GM23338 (cell line): Measurements from ENCODE around the gene EYS. TPM values are rescaled to one million over a fixed set of nuclear protein-coding genes. Genes with fewer than 3 reads are reported as not detected.

Experiments used
- ATAC-seq: fragments of 200-7000 bp; cut with Tn5 transposase; 3 replicates; pipeline ENCODE4 v1.9.1; 2020
- DNase-seq: peaks from one replicate; pipeline ENCODE4 v3.0.0-alpha.2; 2015; ENCODE audit warnings: low spot score
- H2AFZ ChIP-seq: fragments of 200-600 bp; sonication (generic); 2 replicates; pipeline ENCODE4 v1.8.0; 2016; ENCODE audit warnings: antibody characterized with exemption, mild to moderate bottlenecking, moderate library complexity
- H3F3A ChIP-seq: fragments of 200-600 bp; sonication (generic); replicated peaks from 2 replicates; pipeline ENCODE4 v1.8.0; 2017; ENCODE audit warnings: antibody characterized with exemption, mixed run types, low read depth
- H3K27ac ChIP-seq: fragments of 200-600 bp; sonication (generic); 2 replicates; pipeline ENCODE4 v1.6.1; 2016; ENCODE audit warnings: low read depth
- H3K27me3 ChIP-seq: fragments of 200-600 bp; sonication (generic); 2 replicates; pipeline ENCODE4 v1.8.0; 2016; ENCODE audit warnings: mild to moderate bottlenecking, mixed run types, moderate library complexity; ENCODE audit not compliant: insufficient read depth
- H3K36me3 ChIP-seq: fragments of 200-600 bp; sonication (generic); 2 replicates; pipeline ENCODE4 v1.8.0; 2016; ENCODE audit warnings: mild to moderate bottlenecking; ENCODE audit not compliant: insufficient read depth
- H3K4me1 ChIP-seq: fragments of 200-600 bp; sonication (generic); 2 replicates; pipeline ENCODE4 v1.8.0; 2016; ENCODE audit warnings: mild to moderate bottlenecking, moderate library complexity; ENCODE audit not compliant: insufficient read depth
- H3K4me2 ChIP-seq: fragments of 200-600 bp; sonication (generic); 2 replicates; pipeline ENCODE4 v1.7.1; 2017; ENCODE audit warnings: mixed run types
- H3K4me3 ChIP-seq: fragments of 200-600 bp; sonication (generic); 2 replicates; pipeline ENCODE4 v1.6.1; 2016; ENCODE audit warnings: mixed run types
- H3K79me2 ChIP-seq: fragments of 200-600 bp; sonication (generic); replicated peaks from 2 replicates; pipeline ENCODE4 v1.8.0; 2017; ENCODE audit warnings: mild to moderate bottlenecking; ENCODE audit not compliant: insufficient read depth
- H3K9me2 ChIP-seq: fragments of 200-600 bp; sonication (generic); 2 replicates; pipeline ENCODE4 v1.8.0; 2017; ENCODE audit not compliant: insufficient read depth
- H4K20me1 ChIP-seq: fragments of 200-600 bp; sonication (generic); replicated peaks from 2 replicates; pipeline ENCODE4 v1.8.0; 2017; ENCODE audit warnings: mild to moderate bottlenecking; ENCODE audit not compliant: insufficient read depth
- H3K27ac Mint-ChIP-seq: 2 replicates; pipeline ENCODE4 v1.8.0; 2020; ENCODE audit warnings: inconsistent platforms, mild to moderate bottlenecking, moderate library complexity, mixed read lengths
- H3K27me3 Mint-ChIP-seq: 3 replicates; pipeline ENCODE4 v1.8.0; 2022; ENCODE audit warnings: low read depth, mild to moderate bottlenecking, moderate library complexity, mixed read lengths, inconsistent platforms; ENCODE audit not compliant: insufficient read depth, poor library complexity
- H3K36me3 Mint-ChIP-seq: 3 replicates; pipeline ENCODE4 v1.8.0; 2021; ENCODE audit warnings: low read depth, mild to moderate bottlenecking, inconsistent platforms, moderate library complexity, mixed read lengths
- H3K4me1 Mint-ChIP-seq: 3 replicates; pipeline ENCODE4 v1.8.0; 2020; ENCODE audit warnings: mild to moderate bottlenecking, inconsistent platforms, mixed read lengths
- H3K4me3 Mint-ChIP-seq: 3 replicates; pipeline ENCODE4 v1.8.0; 2021; ENCODE audit warnings: moderate library complexity, mild to moderate bottlenecking, inconsistent platforms, mixed read lengths
- H3K9me3 Mint-ChIP-seq: 3 replicates; pipeline ENCODE4 v1.8.0; 2020; ENCODE audit warnings: moderate library complexity, mild to moderate bottlenecking, inconsistent platforms, mixed read lengths
- CREB1 ChIP-seq: fragments of 250-450 bp; sonication (Bioruptor Pico); IDR thresholded peaks from 2 replicates; pipeline ENCODE4 v1.5.0; 2020; ENCODE audit warnings: low read depth, mild to moderate bottlenecking, moderate library complexity
- CTCF ChIP-seq, 2 experiments: fragments of 200-600 bp in 1 of 2; sonication (generic) in 1 of 2; conservative IDR thresholded peaks; 2 replicates each; pipeline versions ENCODE4 v1.5.1 to v1.6.1; 2016 to 2017; ENCODE audit warnings: antibody characterized with exemption in 2 of 2, low read depth in 2 of 2, mild to moderate bottlenecking in 2 of 2, moderate library complexity in 1 of 2
- ETS1 ChIP-seq: IDR thresholded peaks from 2 replicates; pipeline ENCODE4 v1.6.1; 2016; ENCODE audit warnings: antibody characterized with exemption
- EZH2 ChIP-seq: fragments of 200-600 bp; sonication (generic); IDR thresholded peaks from one replicate; pipeline ENCODE4 v1.8.0; 2017; ENCODE audit warnings: antibody characterized with exemption, mild to moderate bottlenecking, low read depth; ENCODE audit not compliant: unreplicated experiment
- EZH2phosphoT487 ChIP-seq: fragments of 200-600 bp; sonication (generic); IDR thresholded peaks from one replicate; pipeline ENCODE4 v1.8.1; 2018; ENCODE audit warnings: antibody characterized with exemption; ENCODE audit not compliant: unreplicated experiment
- JUNB ChIP-seq: IDR thresholded peaks from one replicate; pipeline ENCODE4 v1.6.1; 2016; ENCODE audit warnings: antibody characterized with exemption; ENCODE audit not compliant: unreplicated experiment
- NANOG ChIP-seq: IDR thresholded peaks from 2 replicates; pipeline ENCODE4 v1.6.1; 2016; ENCODE audit warnings: antibody characterized with exemption, borderline replicate concordance
- POLR2AphosphoS5 ChIP-seq: IDR thresholded peaks from 2 replicates; pipeline ENCODE4 v1.6.1; 2016; ENCODE audit warnings: antibody characterized with exemption, low read depth
- REST ChIP-seq: IDR thresholded peaks from one replicate; pipeline ENCODE4 v1.6.1; 2018; ENCODE audit warnings: antibody characterized with exemption; ENCODE audit not compliant: unreplicated experiment
- STAT1 ChIP-seq: IDR thresholded peaks from one replicate; pipeline ENCODE4 v1.6.1; 2016; ENCODE audit warnings: antibody characterized with exemption; ENCODE audit not compliant: unreplicated experiment
- ZNF114 ChIP-seq: fragments of 250-450 bp; sonication (Bioruptor Pico); IDR thresholded peaks from 2 replicates; pipeline ENCODE4 v1.5.0; 2020; ENCODE audit warnings: mild to moderate bottlenecking, moderate library complexity
- ZNF331 ChIP-seq: fragments of 250-450 bp; sonication (Bioruptor Pico); IDR thresholded peaks from 2 replicates; pipeline ENCODE4 v1.5.0; 2020; ENCODE audit warnings: low read depth, mild to moderate bottlenecking, moderate library complexity
- ZNF462 ChIP-seq: fragments of 250-450 bp; sonication (Bioruptor Pico); IDR thresholded peaks from 2 replicates; pipeline ENCODE4 v1.5.0; 2020; ENCODE audit warnings: mild to moderate bottlenecking, moderate library complexity
- polyA plus RNA-seq: library from polyadenylated mRNA; unstranded; fragments of >200 nt; fragmentation: Nextera tagmentation; extraction: Ambion mirVana; gene quantifications from 2 replicates; pipeline ENCODE4 v1.2.1, GENCODE V29; 2016
- total RNA-seq: library from RNA; depleted of rRNA; stranded (reverse); fragments of >200 nt; shearing (Covaris generic); gene quantifications from 2 replicates; pipeline ENCODE4 v1.2.3, GENCODE V29; 2014

EYS gene
- total and polyA plus RNA-seq, 2 experiments from 2014 or later = 0.38 to 0.52 TPM

- Histone ChIP-seq H4K20me1 (no peaks in the 10 kb centered on the region), H3K79me2 (no peaks in the 10 kb centered on the region), H3K4me1 (no peaks in the 10 kb centered on the region), H3K4me2 (no peak overlapping the region), H2AFZ (no peak overlapping the region), H3K9me2 (no peaks in the 10 kb centered on the region), H3K4me3 (no peak overlapping the region), H3F3A (no peaks in the 10 kb centered on the region), H3K36me3 (no peaks in the 10 kb centered on the region), H3K27ac (no peak overlapping the region), H3K27me3 (no peaks in the 10 kb centered on the region)
- no peak for TF ChIP-seq ZNF114
- no peak for TF ChIP-seq ETS1
- no peak for TF ChIP-seq STAT1
- no peak for TF ChIP-seq EZH2phosphoT487
- TF ChIP-seq ZNF331 (CRISPR knock-in tag) = no peak
- TF ChIP-seq POLR2AphosphoS5 = no peak
- TF ChIP-seq CTCF (conservative IDR thresholded peaks at IDR 0.05; ENCODE audit: low read depth in 2 of 2) = no peak
- no peak for TF ChIP-seq EZH2
- TF ChIP-seq NANOG = no peak
- TF ChIP-seq JUNB = no peak
- TF ChIP-seq REST = no peak
- no peak for TF ChIP-seq CREB1 (CRISPR knock-in tag)
- no peak for TF ChIP-seq ZNF462
- Mint-ChIP-seq H3K9me3 (peaks cover 3% of the 10 kb centered on the region; the same call in 1 of the 3 replicates), H3K27me3 (peaks cover 2% of the 10 kb centered on the region), H3K4me3 (no peak overlapping the region), H3K36me3 (no peaks in the 10 kb centered on the region), H3K4me1 (no peaks in the 10 kb centered on the region), H3K27ac (no peak overlapping the region)
- ATAC-seq (no peak), DNase-seq (no peak)
Measured at GRCh38 chr6:63864671-63865318, 1842.2 kb downstream of the EYS start.
